ENCODE data around the gene LCTL. TPM values are rescaled to one million over a fixed set of nuclear protein-coding genes. Genes with fewer than 3 reads are reported as not detected.

The LCTL gene, protein sequence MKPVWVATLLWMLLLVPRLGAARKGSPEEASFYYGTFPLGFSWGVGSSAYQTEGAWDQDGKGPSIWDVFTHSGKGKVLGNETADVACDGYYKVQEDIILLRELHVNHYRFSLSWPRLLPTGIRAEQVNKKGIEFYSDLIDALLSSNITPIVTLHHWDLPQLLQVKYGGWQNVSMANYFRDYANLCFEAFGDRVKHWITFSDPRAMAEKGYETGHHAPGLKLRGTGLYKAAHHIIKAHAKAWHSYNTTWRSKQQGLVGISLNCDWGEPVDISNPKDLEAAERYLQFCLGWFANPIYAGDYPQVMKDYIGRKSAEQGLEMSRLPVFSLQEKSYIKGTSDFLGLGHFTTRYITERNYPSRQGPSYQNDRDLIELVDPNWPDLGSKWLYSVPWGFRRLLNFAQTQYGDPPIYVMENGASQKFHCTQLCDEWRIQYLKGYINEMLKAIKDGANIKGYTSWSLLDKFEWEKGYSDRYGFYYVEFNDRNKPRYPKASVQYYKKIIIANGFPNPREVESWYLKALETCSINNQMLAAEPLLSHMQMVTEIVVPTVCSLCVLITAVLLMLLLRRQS
- total RNA-seq = 0.16 TPM

DNA sequence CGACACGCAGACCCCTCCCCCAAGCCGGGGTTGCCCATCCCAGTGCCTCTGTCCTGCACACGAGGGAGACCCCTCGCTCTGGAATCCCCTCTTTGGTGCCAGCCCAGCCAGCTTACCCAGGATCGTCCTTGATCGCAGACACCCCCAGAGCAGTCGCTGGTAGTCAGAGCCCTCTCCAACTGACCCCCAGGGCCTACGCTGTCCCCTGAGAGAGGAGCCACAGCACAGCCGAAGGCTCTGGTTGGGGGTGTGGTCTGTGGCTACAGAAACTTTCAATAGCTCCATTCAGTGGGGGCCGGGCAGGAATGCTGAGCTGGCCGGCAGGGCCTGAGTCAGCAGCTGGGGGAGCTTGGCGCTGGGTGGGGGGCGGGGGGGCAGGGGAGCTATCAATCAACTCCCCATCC, at the start of gene LCTL:
Gene LCTL, minus strand, starts transcription at position 258 of the 404 bp plus-strand sequence. CDS start 633 bp downstream, outside the sequence.
- DNase-seq = no peak

- DNase-seq = no peak
Measured at GRCh38 chr15:66614951-66615760, 49.4 kb upstream of the LCTL start.

DNA sequence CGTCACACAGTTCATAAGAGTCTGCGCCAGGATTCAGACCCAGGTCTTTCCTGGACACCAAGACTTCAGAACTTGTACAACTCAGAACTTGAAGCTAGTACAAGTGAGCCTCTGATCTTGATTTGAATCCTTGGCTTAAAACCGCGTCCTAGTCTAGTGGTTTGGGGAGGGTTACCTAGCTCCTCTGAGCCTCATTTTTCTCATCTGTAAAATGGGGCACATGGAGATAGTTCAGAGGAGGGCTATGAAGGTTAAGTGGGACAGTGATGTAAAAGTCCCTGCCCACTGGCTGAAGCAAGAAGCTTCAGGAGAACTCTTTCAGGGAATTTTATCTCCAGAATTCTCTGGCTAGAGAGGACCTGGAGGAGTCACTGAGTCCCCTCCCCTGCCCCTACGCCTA, 48.7 kb upstream of the LCTL start:
- no peak for DNase-seq

DNA sequence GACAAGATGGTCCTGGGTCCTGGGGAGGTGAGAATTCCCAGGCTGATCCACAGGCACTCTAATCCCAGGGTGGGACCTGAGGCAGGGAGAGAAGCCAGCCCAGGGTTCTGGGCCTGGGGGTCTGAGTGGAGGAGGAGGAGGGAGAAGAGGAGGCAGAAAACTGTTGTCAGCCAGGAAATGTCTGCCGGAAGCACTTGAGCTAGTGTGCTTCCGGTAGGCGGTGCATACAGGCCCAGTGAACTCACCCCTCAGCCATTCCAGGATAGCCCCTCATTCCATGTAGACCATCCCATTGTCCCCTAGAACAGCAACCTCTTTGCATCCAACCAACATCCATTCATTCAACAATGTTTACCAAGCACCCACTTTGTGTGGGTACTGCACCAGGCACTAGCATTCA, 47.9 kb upstream of the LCTL start:
- no peak for DNase-seq

GRCh38 chr15:66611257-66612053, 45.7 kb upstream of the LCTL start:
- DNase-seq = no peak

- DNase-seq = no peak
Measured at GRCh38 chr15:66609876-66610275, 44.1 kb upstream of the LCTL start.

GRCh38 chr15:66608881-66609280, 43.1 kb upstream of the LCTL start:
- DNase-seq = no peak

GRCh38 chr15:66608159-66608558, 42.4 kb upstream of the LCTL start:
- DNase-seq = no peak

DNA sequence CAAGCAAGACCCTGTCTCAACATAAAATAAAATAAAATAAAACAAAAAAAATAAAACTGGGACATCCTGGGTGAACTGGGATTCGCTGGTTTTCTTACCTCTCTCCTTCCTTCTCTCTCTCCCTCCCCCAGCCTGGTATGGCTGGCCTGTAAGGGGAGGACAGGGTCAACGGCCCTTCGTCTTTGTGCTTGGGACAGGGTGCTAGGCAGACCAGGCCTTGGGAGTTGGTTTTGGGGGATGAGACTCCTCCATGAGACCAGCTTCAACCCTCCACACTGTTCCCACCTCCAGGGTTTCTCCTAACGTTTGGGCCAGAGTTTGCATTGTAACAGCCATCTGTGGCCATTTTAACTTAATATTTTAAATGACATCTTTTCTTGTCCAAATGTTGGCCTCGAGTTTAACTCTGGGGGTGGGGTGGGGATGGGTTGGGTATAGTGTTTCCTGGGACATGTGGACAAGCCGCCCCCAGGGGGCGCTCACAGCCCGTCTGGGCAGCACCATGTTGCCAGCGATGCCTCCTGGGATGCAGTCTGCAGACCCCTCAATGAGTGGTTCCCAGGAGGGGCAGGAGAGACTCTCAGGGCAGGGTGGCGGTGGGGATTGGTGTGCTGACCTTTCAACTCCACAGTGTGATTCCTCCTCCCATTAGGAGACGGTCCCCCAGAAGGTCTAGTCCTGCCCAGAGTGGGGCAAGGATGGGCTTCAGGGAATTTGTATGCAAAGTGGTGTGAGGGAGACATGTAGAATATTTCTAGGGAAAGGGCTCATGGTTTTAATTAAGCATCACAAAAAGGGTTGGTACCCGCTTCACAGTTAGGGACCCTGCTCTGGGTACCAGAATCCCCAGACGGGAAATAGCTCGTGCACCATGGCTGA, 37.7 kb upstream of the LCTL start:
- no peak for DNase-seq

DNA sequence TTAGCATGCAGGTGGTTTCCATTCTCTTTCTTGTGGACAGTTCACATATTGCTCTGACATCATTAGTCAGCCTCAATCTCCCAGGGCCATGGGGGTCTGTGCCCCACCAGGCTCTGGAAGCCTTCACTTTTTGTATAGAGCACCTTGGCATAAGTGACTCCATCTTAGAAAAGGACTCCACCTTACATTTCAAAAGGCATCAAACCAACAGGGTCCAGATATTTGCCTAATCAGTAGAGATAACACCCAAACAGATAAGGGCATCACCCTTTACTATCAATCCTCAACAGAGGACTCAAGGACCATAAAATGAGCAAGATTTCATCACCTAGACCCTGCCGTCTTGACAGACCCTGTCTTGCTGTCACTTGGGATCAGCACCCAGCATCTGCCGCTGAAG, 35.7 kb upstream of the LCTL start:
- DNase-seq = no peak

- DNase-seq = no peak
Measured at GRCh38 chr15:66600240-66600627, 34.4 kb upstream of the LCTL start.

DNA sequence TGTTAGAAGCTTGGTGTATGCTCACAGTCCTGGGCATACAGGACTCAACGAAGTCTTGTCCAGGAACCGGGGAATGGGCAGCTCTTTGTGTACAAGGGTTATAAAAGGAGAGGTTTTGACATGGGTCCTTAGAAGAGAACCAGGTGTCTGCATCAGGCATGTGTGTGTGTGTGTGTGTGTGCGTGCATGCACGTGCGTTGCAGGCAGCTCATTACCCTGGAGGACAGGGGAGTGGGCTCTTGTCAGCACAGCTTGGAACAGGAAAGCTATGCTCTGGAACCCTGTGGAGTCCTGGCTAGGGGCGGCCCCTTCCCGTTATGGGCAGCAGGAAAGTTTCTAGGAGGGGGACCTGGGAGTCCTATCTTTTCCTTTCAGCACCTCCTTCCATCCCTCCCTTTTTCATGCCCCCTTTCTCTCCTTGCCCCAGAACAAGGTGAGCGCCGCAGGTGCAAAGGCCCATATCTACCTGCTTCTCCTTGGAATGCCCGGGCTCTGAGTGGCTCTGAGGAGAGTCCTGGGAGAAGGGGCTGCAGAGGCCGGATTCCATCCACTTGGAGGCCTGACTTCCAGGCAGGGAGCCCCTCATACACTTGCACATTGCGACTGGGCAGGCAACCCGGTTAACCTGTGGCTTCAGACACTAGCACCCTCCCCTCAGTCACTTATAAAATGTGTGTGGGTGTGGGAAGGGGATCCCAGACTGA, 33.9 kb upstream of the LCTL start:
- DNase-seq = no peak

- no peak for DNase-seq
Measured at GRCh38 chr15:66598095-66598815, 32.5 kb upstream of the LCTL start.

- no peak for DNase-seq
Measured at GRCh38 chr15:66595931-66596545, 30.2 kb upstream of the LCTL start.

- DNase-seq = no peak
Measured at GRCh38 chr15:66595332-66595731, 29.5 kb upstream of the LCTL start.

GRCh38 chr15:66594836-66595235, 29.0 kb upstream of the LCTL start:
- DNase-seq = no peak

DNA sequence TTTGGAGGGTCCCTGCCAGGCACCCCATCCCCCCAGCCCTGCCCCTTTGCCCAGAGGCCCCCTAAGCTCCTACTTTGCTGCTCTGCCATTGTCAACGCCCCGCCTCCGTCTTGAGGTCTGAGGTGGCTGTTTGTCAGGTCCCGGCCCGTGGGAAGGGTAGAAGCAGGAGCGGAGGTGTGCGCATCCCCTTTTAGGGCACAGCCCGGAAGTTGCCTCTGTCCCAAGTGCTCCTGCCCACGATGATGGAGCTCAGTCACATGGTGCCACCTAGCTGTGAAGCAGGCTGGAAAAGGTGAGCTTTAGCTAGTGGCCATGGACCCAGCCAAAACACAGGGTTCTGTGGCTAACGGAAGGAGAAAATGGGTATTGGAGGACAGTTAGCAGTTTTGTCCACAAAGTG, 28.5 kb upstream of the LCTL start:
- no peak for DNase-seq

DNA sequence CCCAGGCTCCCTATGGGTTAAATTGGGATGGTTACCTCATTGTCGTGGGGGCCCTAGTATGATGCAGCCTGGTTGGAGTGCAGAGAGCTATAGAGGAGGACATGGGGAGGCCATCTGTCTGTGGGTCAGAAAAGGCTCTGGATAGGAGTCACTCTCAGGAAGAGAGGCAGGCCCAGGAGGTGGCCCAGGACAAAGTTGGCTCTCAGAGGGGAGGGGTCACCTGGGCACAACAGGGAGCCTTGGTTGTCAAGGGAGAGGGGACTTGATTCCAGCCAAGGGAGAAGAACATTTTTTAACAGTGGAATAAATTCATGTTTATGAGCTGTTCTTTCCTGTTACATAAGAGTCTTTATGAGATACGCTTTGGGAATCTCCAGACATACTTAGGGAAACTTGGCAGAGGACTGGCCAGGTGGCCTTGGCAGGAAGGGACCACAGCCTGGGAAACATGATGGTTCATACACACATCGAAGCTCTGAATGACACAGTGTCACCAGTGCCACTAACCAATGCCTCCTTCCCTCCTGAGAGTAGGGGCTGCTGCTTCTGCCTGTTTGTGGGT, 27.5 kb upstream of the LCTL start:
- DNase-seq = no peak

DNA sequence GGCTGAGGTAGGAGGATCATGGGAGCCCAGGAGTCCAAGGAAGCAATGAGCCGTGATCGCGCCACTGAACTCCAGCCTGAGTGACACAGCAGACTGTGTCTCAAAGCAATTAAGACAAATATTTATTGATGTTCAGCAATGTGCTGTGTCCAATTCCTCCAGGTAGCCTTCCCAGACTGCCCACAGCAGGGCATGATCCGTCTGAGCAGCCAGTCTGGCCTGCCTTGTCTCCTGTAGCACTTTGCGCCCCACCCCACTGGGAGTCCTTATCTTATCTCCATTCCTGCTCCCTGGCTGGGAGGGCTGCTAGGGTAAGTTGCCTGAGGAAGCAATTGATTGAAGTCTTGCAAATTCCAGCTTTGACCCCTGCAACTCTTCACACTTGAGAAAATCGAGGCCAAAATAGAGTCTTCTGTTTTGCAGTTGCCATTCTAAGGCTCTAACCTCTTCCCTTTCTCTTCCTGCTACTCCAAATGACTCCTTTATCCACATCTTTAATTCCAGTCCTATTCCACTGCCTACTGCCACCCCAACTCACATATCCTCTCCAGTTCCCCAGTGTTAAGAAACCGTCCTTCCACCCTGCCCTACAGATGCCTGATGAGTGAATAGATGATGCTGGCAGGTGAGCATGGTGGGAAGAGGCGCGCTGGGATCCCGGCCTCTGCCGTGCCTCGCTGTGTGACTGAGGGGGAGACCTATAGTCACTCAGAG, 26.9 kb upstream of the LCTL start:
- DNase-seq = no peak
